SK-N-SH treated with all-trans-retinoic acid at 6 μM for 48 hours (cell line): ENCODE data around the gene TRAPPC3.

Source experiments
- ATAC-seq: fragments of 200-7000 bp; cut with Tn5 transposase; 3 replicates; pipeline ENCODE4 v1.9.1; 2020; ENCODE audit warnings: mild to moderate bottlenecking, moderate library complexity
- ARNTL ChIP-seq: fragments of 450-650 bp; formaldehyde crosslinking; IDR thresholded peaks from 2 replicates; pipeline ENCODE4 v1.5.0; 2020; ENCODE audit warnings: low read depth, mild to moderate bottlenecking, moderate library complexity, borderline replicate concordance
- BACH2 ChIP-seq: fragments of 250-450 bp; sonication (Bioruptor Pico); IDR thresholded peaks from 2 replicates; pipeline ENCODE4 v1.9.0; 2021; ENCODE audit warnings: mild to moderate bottlenecking, borderline replicate concordance
- CREB5 ChIP-seq: fragments of 250-450 bp; sonication (Bioruptor Pico); IDR thresholded peaks from 2 replicates; pipeline ENCODE4 v1.5.1; 2020; ENCODE audit warnings: low read depth, mild to moderate bottlenecking, moderate library complexity
- CSDC2 ChIP-seq: fragments of 250-450 bp; sonication (Bioruptor Pico); IDR thresholded peaks from 2 replicates; pipeline ENCODE4 v1.5.0; 2020; ENCODE audit warnings: mild to moderate bottlenecking, moderate library complexity
- CSRNP3 ChIP-seq: fragments of 250-450 bp; sonication (Bioruptor Pico); IDR thresholded peaks from 2 replicates; pipeline ENCODE4 v1.5.1; 2021; ENCODE audit warnings: mild to moderate bottlenecking, moderate library complexity
- ESRRG ChIP-seq: fragments of 250-450 bp; sonication (Bioruptor Pico); IDR thresholded peaks from 2 replicates; pipeline ENCODE4 v1.6.1; 2021; ENCODE audit warnings: mild to moderate bottlenecking
- GLIS3 ChIP-seq: fragments of 250-450 bp; sonication (Bioruptor Pico); IDR thresholded peaks from 2 replicates; pipeline ENCODE4 v1.5.0; 2020; ENCODE audit warnings: mild to moderate bottlenecking, moderate library complexity
- ISL1 ChIP-seq: fragments of 250-450 bp; sonication (Bioruptor Pico); IDR thresholded peaks from 2 replicates; pipeline ENCODE4 v2.1.2; 2022; ENCODE audit warnings: mild to moderate bottlenecking, moderate library complexity
- PATZ1 ChIP-seq: fragments of 250-450 bp; sonication (Bioruptor Pico); IDR thresholded peaks from 2 replicates; pipeline ENCODE4 v1.8.0; 2020; ENCODE audit warnings: mild to moderate bottlenecking, moderate library complexity, borderline replicate concordance
- POU6F1 ChIP-seq: fragments of 250-450 bp; sonication (Bioruptor Pico); IDR thresholded peaks from 2 replicates; pipeline ENCODE4 v1.8.0; 2021; ENCODE audit warnings: low read depth, mild to moderate bottlenecking, moderate library complexity, borderline replicate concordance
- PPARA ChIP-seq: fragments of 250-450 bp; sonication (Bioruptor Pico); IDR thresholded peaks from 2 replicates; pipeline ENCODE4 v1.5.0; 2020; ENCODE audit warnings: mild to moderate bottlenecking, borderline replicate concordance
- RARB ChIP-seq: fragments of 250-450 bp; sonication (Bioruptor Pico); IDR thresholded peaks from 2 replicates; pipeline ENCODE4 v1.8.0; 2021; ENCODE audit warnings: mild to moderate bottlenecking, moderate library complexity
- SNAI2 ChIP-seq: fragments of 250-450 bp; sonication (Bioruptor Pico); IDR thresholded peaks from 2 replicates; pipeline ENCODE4 v1.5.0; 2020; ENCODE audit warnings: mild to moderate bottlenecking, moderate library complexity
- TCF4 ChIP-seq: fragments of 250-450 bp; sonication (Bioruptor Pico); IDR thresholded peaks from 2 replicates; pipeline ENCODE4 v1.8.0; 2021; ENCODE audit warnings: mild to moderate bottlenecking, moderate library complexity, borderline replicate concordance
- TOX ChIP-seq: fragments of 250-450 bp; sonication (Bioruptor Pico); IDR thresholded peaks from 2 replicates; pipeline ENCODE4 v1.8.0; 2021; ENCODE audit warnings: mild to moderate bottlenecking, moderate library complexity, borderline replicate concordance
- ZC3H10 ChIP-seq: fragments of 250-450 bp; sonication (Bioruptor Pico); IDR thresholded peaks from 2 replicates; pipeline ENCODE4 v1.5.1; 2021; ENCODE audit warnings: mild to moderate bottlenecking, moderate library complexity
- ZFP3 ChIP-seq: fragments of 250-450 bp; sonication (Bioruptor Pico); IDR thresholded peaks from 2 replicates; pipeline ENCODE4 v1.5.0; 2020; ENCODE audit warnings: mild to moderate bottlenecking, moderate library complexity
- ZFP30 ChIP-seq: fragments of 450-650 bp; formaldehyde crosslinking; IDR thresholded peaks from 2 replicates; pipeline ENCODE4 v1.5.0; 2022; ENCODE audit warnings: mild to moderate bottlenecking, moderate library complexity
- ZNF565 ChIP-seq: fragments of 450-650 bp; formaldehyde crosslinking; conservative IDR thresholded peaks from 2 replicates; pipeline ENCODE4 v1.5.0; 2020; ENCODE audit warnings: low read depth, mild to moderate bottlenecking, moderate library complexity
- ZNF70 ChIP-seq: fragments of 450-650 bp; formaldehyde crosslinking; IDR thresholded peaks from 2 replicates; pipeline ENCODE4 v1.5.0; 2020; ENCODE audit warnings: mild to moderate bottlenecking, moderate library complexity
- ZNF8 ChIP-seq: fragments of 450-650 bp; formaldehyde crosslinking; IDR thresholded peaks from 2 replicates; pipeline ENCODE4 v1.5.0; 2020; ENCODE audit warnings: mild to moderate bottlenecking, moderate library complexity

TRAPPC3 gene

GRCh38 chr1:36150296-36151133 lies 1.2 kb upstream of the TRAPPC3 start:
- ATAC-seq = peak; percentile 87
- no peak for TF ChIP-seq ZNF8 (CRISPR knock-in tag)
- no peak for TF ChIP-seq ZNF565 (CRISPR knock-in tag)
- TF ChIP-seq PPARA (CRISPR knock-in tag) = no peak
- TF ChIP-seq TOX = no peak
- TF ChIP-seq ZFP3 (CRISPR knock-in tag) = peak; percentile 77
- no peak for TF ChIP-seq ZFP30 (CRISPR knock-in tag)
- TF ChIP-seq CREB5 = no peak
- TF ChIP-seq ZNF70 (CRISPR knock-in tag) = no peak
- no peak for TF ChIP-seq ARNTL (CRISPR knock-in tag)
- no peak for TF ChIP-seq CSRNP3 (CRISPR knock-in tag)
- no peak for TF ChIP-seq SNAI2 (CRISPR knock-in tag)
- TF ChIP-seq PATZ1 = peak; percentile 20; the same call in 1 of the 2 replicates
- TF ChIP-seq RARB (CRISPR knock-in tag) = no peak
- TF ChIP-seq TCF4 = no peak

GRCh38 chr1:36149973-36150295 lies 648 bp upstream of the TRAPPC3 start:
- ATAC-seq = no peak
- no peak for TF ChIP-seq CSRNP3 (CRISPR knock-in tag)
- TF ChIP-seq ESRRG (CRISPR knock-in tag) = no peak
- no peak for TF ChIP-seq PATZ1
- no peak for TF ChIP-seq CREB5
- TF ChIP-seq ZNF565 (CRISPR knock-in tag) = no peak
- no peak for TF ChIP-seq SNAI2 (CRISPR knock-in tag)
- no peak for TF ChIP-seq BACH2 (CRISPR knock-in tag)

- TF ChIP-seq ZFP3 (CRISPR knock-in tag) (no peak), RARB (CRISPR knock-in tag) (no peak), CSDC2 (CRISPR knock-in tag) (no peak), ZC3H10 (CRISPR knock-in tag) (no peak), GLIS3 (CRISPR knock-in tag) (no peak), TCF4 (no peak), SNAI2 (CRISPR knock-in tag) (no peak), POU6F1 (CRISPR knock-in tag) (no peak), ZNF565 (CRISPR knock-in tag) (no peak), ARNTL (CRISPR knock-in tag) (no peak), ZFP30 (CRISPR knock-in tag) (no peak), ISL1 (CRISPR knock-in tag) (no peak), ZNF70 (CRISPR knock-in tag) (no peak), PPARA (CRISPR knock-in tag) (no peak), ESRRG (CRISPR knock-in tag) (no peak)
- ATAC-seq = peak; percentile 0
Measured at GRCh38 chr1:36148821-36149236, 457 bp downstream of the TRAPPC3 start.
